GM13976 (cell line): ENCODE measurements around the gene DCST1.

Experiments used
- DNase-seq: peaks from one replicate; pipeline ENCODE4 v3.0.0; 2012; ENCODE audit warnings: low spot score
- in situ Hi-C: fragments of 300-500 bp; cut with MboI; formaldehyde crosslinking; loops from one replicate; pipeline ENCODE4 v1.12.0; 2022; ENCODE audit warnings: low sequenced_read_pairs, mixed read lengths, inconsistent platforms; ENCODE audit not compliant: unreplicated experiment
- TF ChIP-seq, protein P1 (sequence below): IDR thresholded peaks from 2 replicates; pipeline ENCODE4 v1.5.1; 2012; ENCODE audit warnings: borderline replicate concordance, mild to moderate bottlenecking; ENCODE audit not compliant: insufficient read depth; ENCODE audit errors: extremely low read depth, missing control alignments, control extremely low read depth

Gene DCST1

GRCh38 chr1:155099331-155099730 is 65.7 kb downstream of the DCST1 start:
- TF ChIP-seq, protein P1, sequence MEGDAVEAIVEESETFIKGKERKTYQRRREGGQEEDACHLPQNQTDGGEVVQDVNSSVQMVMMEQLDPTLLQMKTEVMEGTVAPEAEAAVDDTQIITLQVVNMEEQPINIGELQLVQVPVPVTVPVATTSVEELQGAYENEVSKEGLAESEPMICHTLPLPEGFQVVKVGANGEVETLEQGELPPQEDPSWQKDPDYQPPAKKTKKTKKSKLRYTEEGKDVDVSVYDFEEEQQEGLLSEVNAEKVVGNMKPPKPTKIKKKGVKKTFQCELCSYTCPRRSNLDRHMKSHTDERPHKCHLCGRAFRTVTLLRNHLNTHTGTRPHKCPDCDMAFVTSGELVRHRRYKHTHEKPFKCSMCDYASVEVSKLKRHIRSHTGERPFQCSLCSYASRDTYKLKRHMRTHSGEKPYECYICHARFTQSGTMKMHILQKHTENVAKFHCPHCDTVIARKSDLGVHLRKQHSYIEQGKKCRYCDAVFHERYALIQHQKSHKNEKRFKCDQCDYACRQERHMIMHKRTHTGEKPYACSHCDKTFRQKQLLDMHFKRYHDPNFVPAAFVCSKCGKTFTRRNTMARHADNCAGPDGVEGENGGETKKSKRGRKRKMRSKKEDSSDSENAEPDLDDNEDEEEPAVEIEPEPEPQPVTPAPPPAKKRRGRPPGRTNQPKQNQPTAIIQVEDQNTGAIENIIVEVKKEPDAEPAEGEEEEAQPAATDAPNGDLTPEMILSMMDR: no peak
- no peak for DNase-seq
- in situ Hi-C loops: no loop called here
